ENCODE results near the gene PTPN3. TPM values are rescaled to one million over a fixed set of nuclear protein-coding genes. Genes with fewer than 3 reads are reported as not detected.

The PTPN3 gene
- total RNA-seq, 6 experiments from 2014 or later: not detected

- Mint-ChIP-seq H3K27me3 (ENCODE audit: insufficient read depth) (peaks cover 18% of the 10 kb centered on the region), H3K4me1 (ENCODE audit: low read depth) (peaks cover 16% of the 10 kb centered on the region), H3K27ac (no peak overlapping the region), H3K4me3 (no peak overlapping the region), H3K9me3 (no peaks in the 10 kb centered on the region), H3K36me3 (ENCODE audit: low read depth) (no peaks in the 10 kb centered on the region)
- no peak for TF ChIP-seq CTCF (IDR thresholded peaks at IDR 0.05)
- DNase-seq: no peak
Observed at GRCh38 chr9:109454601-109455155, 43.4 kb downstream of the PTPN3 start.

GRCh38 chr9:109454041-109454440 is 44.1 kb downstream of the PTPN3 start:
- Mint-ChIP-seq H3K4me3 (no peak overlapping the region), H3K27ac (no peak overlapping the region), H3K9me3 (no peaks in the 10 kb centered on the region)

GRCh38 chr9:109453210-109453842 is 44.8 kb downstream of the PTPN3 start:
- peaks cover 16% of the 10 kb centered on the region for H3K4me1 Mint-ChIP-seq (ENCODE audit: low read depth)
- peaks cover 27% of the 10 kb centered on the region for H3K27me3 Mint-ChIP-seq (ENCODE audit: insufficient read depth)
- no peaks in the 10 kb centered on the region for H3K9me3 Mint-ChIP-seq
- no peak for TF ChIP-seq CTCF (IDR thresholded peaks at IDR 0.05)
- DNase-seq: peak; percentile 63
- H3K4me3 Mint-ChIP-seq: no peak overlapping the region
- peak overlapping the region; percentile 58 for H3K27ac Mint-ChIP-seq
- H3K36me3 Mint-ChIP-seq (ENCODE audit: low read depth): no peaks in the 10 kb centered on the region

More at GRCh38 chr9:109454041-109454440, 44.1 kb downstream of the PTPN3 start:
- DNase-seq: no peak
- Mint-ChIP-seq H3K36me3 (ENCODE audit: low read depth) (no peaks in the 10 kb centered on the region), H3K27me3 (ENCODE audit: insufficient read depth) (peaks cover 23% of the 10 kb centered on the region), H3K4me1 (ENCODE audit: low read depth) (peaks cover 16% of the 10 kb centered on the region)
- TF ChIP-seq CTCF (IDR thresholded peaks at IDR 0.05): no peak

GRCh38 chr9:109452761-109453160 is 45.3 kb downstream of the PTPN3 start:
- peak; percentile 45 for DNase-seq
- H3K36me3 Mint-ChIP-seq (ENCODE audit: low read depth): no peaks in the 10 kb centered on the region

GRCh38 chr9:109451311-109452025 is 46.6 kb downstream of the PTPN3 start:
- Mint-ChIP-seq H3K27ac (no peak overlapping the region), H3K27me3 (ENCODE audit: insufficient read depth) (peaks cover 32% of the 10 kb centered on the region), H3K36me3 (ENCODE audit: low read depth) (no peaks in the 10 kb centered on the region), H3K4me1 (ENCODE audit: low read depth) (peaks cover 16% of the 10 kb centered on the region), H3K4me3 (no peak overlapping the region), H3K9me3 (no peaks in the 10 kb centered on the region)
- TF ChIP-seq CTCF (IDR thresholded peaks at IDR 0.05): peak; percentile 20; the same call in 1 of the 2 replicates
- no peak for DNase-seq

More at GRCh38 chr9:109452761-109453160, 45.3 kb downstream of the PTPN3 start:
- H3K4me1 Mint-ChIP-seq (ENCODE audit: low read depth): peaks cover 16% of the 10 kb centered on the region
- H3K4me3 Mint-ChIP-seq: no peak overlapping the region
- H3K27ac Mint-ChIP-seq: no peak overlapping the region; the same call in 1 of the 2 replicates
- no peak for TF ChIP-seq CTCF (IDR thresholded peaks at IDR 0.05)
- H3K9me3 Mint-ChIP-seq: no peaks in the 10 kb centered on the region
- H3K27me3 Mint-ChIP-seq (ENCODE audit: insufficient read depth): peaks cover 31% of the 10 kb centered on the region
